ENCODE results near the gene KHDC1.

DNA sequence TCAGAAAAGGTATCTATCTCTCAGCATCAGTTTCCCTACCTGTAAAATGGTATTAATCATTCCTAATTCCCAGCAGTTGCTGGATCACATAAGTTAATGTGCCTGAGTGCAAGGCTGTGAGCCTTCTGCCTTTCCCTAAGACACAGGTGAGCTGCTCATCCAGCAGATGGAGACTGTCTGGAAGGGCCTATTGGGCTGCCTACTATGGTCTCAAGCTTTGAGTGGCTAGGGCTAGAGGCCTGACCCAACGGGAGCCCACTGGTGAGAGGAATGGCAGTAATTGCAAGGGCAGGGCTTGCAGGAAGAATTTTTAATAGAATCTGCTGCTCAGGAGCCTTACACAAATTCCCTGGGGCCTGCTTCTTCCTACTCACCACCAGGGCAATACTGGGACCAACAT, 4.3 kb downstream of the KHDC1 start:
- TF ChIP-seq ZNF561 (tag by site-specific recombination; IDR thresholded peaks at IDR 0.05; ENCODE audit: borderline replicate concordance), result no peak
- TF ChIP-seq SP2 (tag by site-specific recombination; IDR thresholded peaks at IDR 0.05), result no peak
- no peak for TF ChIP-seq ZNF341 (tag by site-specific recombination; IDR thresholded peaks at IDR 0.05; ENCODE audit: low read depth)
- TF ChIP-seq, protein P1, sequence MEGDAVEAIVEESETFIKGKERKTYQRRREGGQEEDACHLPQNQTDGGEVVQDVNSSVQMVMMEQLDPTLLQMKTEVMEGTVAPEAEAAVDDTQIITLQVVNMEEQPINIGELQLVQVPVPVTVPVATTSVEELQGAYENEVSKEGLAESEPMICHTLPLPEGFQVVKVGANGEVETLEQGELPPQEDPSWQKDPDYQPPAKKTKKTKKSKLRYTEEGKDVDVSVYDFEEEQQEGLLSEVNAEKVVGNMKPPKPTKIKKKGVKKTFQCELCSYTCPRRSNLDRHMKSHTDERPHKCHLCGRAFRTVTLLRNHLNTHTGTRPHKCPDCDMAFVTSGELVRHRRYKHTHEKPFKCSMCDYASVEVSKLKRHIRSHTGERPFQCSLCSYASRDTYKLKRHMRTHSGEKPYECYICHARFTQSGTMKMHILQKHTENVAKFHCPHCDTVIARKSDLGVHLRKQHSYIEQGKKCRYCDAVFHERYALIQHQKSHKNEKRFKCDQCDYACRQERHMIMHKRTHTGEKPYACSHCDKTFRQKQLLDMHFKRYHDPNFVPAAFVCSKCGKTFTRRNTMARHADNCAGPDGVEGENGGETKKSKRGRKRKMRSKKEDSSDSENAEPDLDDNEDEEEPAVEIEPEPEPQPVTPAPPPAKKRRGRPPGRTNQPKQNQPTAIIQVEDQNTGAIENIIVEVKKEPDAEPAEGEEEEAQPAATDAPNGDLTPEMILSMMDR (tag by site-specific recombination; IDR thresholded peaks at IDR 0.05), result no peak
- TF ChIP-seq ZFP41 (tag by site-specific recombination; IDR thresholded peaks at IDR 0.05; ENCODE audit: borderline replicate concordance), result no peak
- TF ChIP-seq HOXA7 (CRISPR knock-in tag; IDR thresholded peaks at IDR 0.05; ENCODE audit: borderline replicate concordance), result no peak
- TF ChIP-seq TCF7L2 (IDR thresholded peaks at IDR 0.05; ENCODE audit: borderline replicate concordance, low read depth, low read length), result no peak
- TF ChIP-seq ZBTB48 (tag by site-specific recombination; IDR thresholded peaks at IDR 0.05), result no peak
- TF ChIP-seq ZNF175 (tag by site-specific recombination; IDR thresholded peaks at IDR 0.05), result no peak
- no peak for TF ChIP-seq ZNF394 (tag by site-specific recombination; IDR thresholded peaks at IDR 0.05; ENCODE audit: borderline replicate concordance)
- no peak for TF ChIP-seq ZNF707 (tag by site-specific recombination; IDR thresholded peaks at IDR 0.05)
- no peak for TF ChIP-seq ZNF248 (tag by site-specific recombination; IDR thresholded peaks at IDR 0.05)
- no peak for TF ChIP-seq ZNF146 (tag by site-specific recombination; IDR thresholded peaks at IDR 0.05)
- TF ChIP-seq ZFP69B (tag by site-specific recombination; IDR thresholded peaks at IDR 0.05), result no peak

All from HEK293 (cell line).